IMR-90 (cell line): ENCODE data around the gene PMEPA1. TPM values are rescaled to one million over a fixed set of nuclear protein-coding genes. Genes with fewer than 3 reads are reported as not detected.

Source experiments
- ATAC-seq: fragments of 200-7000 bp; cut with Tn5 transposase; 2 replicates; pipeline ENCODE4 v1.9.1; 2020; ENCODE audit warnings: low read depth, mild to moderate bottlenecking, moderate library complexity
- BruUV-seq: library from RNA; stranded (reverse); fragments of 400-500 nt; replicated peaks from 2 replicates; lab custom pipeline; 2021; lab: Mats Ljungman, UMichigan
- CTCF ChIA-PET: fragments of 300-600 bp; formaldehyde crosslinking; extraction: SDS; loops from one replicate; lab custom pipeline; 2021; ENCODE audit warnings: antibody characterized with exemption; lab: Yijun Ruan, JAX
- POLR2A ChIA-PET: fragments of 300-600 bp; sonication (Branson Sonifier 250); formaldehyde crosslinking; loops from one replicate; lab custom pipeline; 2022; ENCODE audit warnings: antibody characterized with exemption; ENCODE audit not compliant: unreplicated experiment; lab: Charles Lee
- DNase-seq: peaks from one replicate; pipeline ENCODE4 v3.0.0; 2013
- H2AFZ ChIP-seq: replicated peaks from 2 replicates; pipeline ENCODE3; 2013; ENCODE audit warnings: low read length, mild to moderate bottlenecking; ENCODE audit not compliant: poor library complexity
- H2AK5ac ChIP-seq: 2 replicates; pipeline ENCODE4 v1.6.1; 2013; ENCODE audit warnings: low read depth, low read length, inconsistent platforms
- H2AK9ac ChIP-seq: replicated peaks from 2 replicates; pipeline ENCODE3; 2013; ENCODE audit warnings: mild to moderate bottlenecking, low read depth, low read length, moderate library complexity; ENCODE audit not compliant: poor library complexity
- H2BK120ac ChIP-seq: 2 replicates; pipeline ENCODE4 v1.6.1; 2013; ENCODE audit warnings: low read depth, low read length, inconsistent platforms
- H2BK15ac ChIP-seq: 3 replicates; pipeline ENCODE4 v1.6.1; 2013; ENCODE audit warnings: low read depth, low read length, inconsistent platforms
- H2BK20ac ChIP-seq: 2 replicates; pipeline ENCODE4 v1.6.1; 2013; ENCODE audit warnings: low read depth, mild to moderate bottlenecking, inconsistent platforms, low read length, moderate library complexity
- H2BK5ac ChIP-seq: 2 replicates; pipeline ENCODE4 v1.6.1; 2013; ENCODE audit warnings: mild to moderate bottlenecking, low read depth, low read length, inconsistent platforms; ENCODE audit not compliant: poor library complexity, severe bottlenecking
- H3K14ac ChIP-seq: replicated peaks from 2 replicates; pipeline ENCODE4 v1.6.1; 2013; ENCODE audit warnings: low read depth, low read length, inconsistent platforms
- H3K18ac ChIP-seq: 2 replicates; pipeline ENCODE4 v1.6.1; 2013; ENCODE audit warnings: low read depth, low read length, control low read depth
- H3K23ac ChIP-seq: 2 replicates; pipeline ENCODE4 v1.6.1; 2013; ENCODE audit warnings: low read depth, low read length, inconsistent platforms
- H3K27ac ChIP-seq: 2 replicates; pipeline ENCODE4 v1.5.1; 2013; ENCODE audit warnings: mild to moderate bottlenecking, control low read depth, low read length; ENCODE audit not compliant: insufficient read depth
- H3K27me3 ChIP-seq: 2 replicates; pipeline ENCODE4 v1.6.1; 2013; ENCODE audit warnings: low read length; ENCODE audit not compliant: control insufficient read depth, insufficient read depth
- H3K36me3 ChIP-seq: 2 replicates; pipeline ENCODE4 v1.6.1; 2013; ENCODE audit warnings: low read length, mixed read lengths; ENCODE audit not compliant: control insufficient read depth, insufficient read depth
- H3K4ac ChIP-seq: 2 replicates; pipeline ENCODE4 v1.6.1; 2013; ENCODE audit warnings: low read depth, low read length, inconsistent platforms
- H3K4me1 ChIP-seq: 2 replicates; pipeline ENCODE4 v1.6.1; 2013; ENCODE audit warnings: low read length, mixed read lengths; ENCODE audit not compliant: control insufficient read depth, insufficient read depth
- H3K4me2 ChIP-seq: 2 replicates; pipeline ENCODE4 v1.6.1; 2013; ENCODE audit warnings: low read depth, mild to moderate bottlenecking, control low read depth, low read length, moderate library complexity
- H3K4me3 ChIP-seq: 2 replicates; pipeline ENCODE4 v1.5.1; 2013; ENCODE audit warnings: low read depth, mild to moderate bottlenecking, control low read depth, low read length, moderate library complexity; ENCODE audit not compliant: insufficient read depth
- H3K56ac ChIP-seq: 2 replicates; pipeline ENCODE4 v1.6.1; 2013; ENCODE audit warnings: low read length, inconsistent platforms; ENCODE audit not compliant: insufficient read depth; ENCODE audit errors: extremely low read depth
- H3K79me1 ChIP-seq, 2 experiments: 2 replicates each; pipeline ENCODE4 v1.6.1; 2013; ENCODE audit warnings: low read length in 2 of 2, inconsistent platforms in 1 of 2, low read depth in 1 of 2
- H3K9ac ChIP-seq: 2 replicates; pipeline ENCODE4 v1.6.1; 2013; ENCODE audit warnings: low read depth, low read length, control low read depth
- H3K9me1 ChIP-seq: 2 replicates; pipeline ENCODE4 v1.6.1; 2013; ENCODE audit warnings: low read length, inconsistent platforms; ENCODE audit not compliant: insufficient read depth
- H3K9me3 ChIP-seq: 2 replicates; pipeline ENCODE4 v1.6.1; 2013; ENCODE audit warnings: low read length; ENCODE audit not compliant: control insufficient read depth, insufficient read depth
- H4K20me1 ChIP-seq: 2 replicates; pipeline ENCODE4 v1.6.1; 2013; ENCODE audit warnings: low read length, inconsistent platforms; ENCODE audit not compliant: insufficient read depth
- H4K5ac ChIP-seq: 2 replicates; pipeline ENCODE4 v1.6.1; 2013; ENCODE audit warnings: mild to moderate bottlenecking, low read depth, low read length, control low read depth
- H4K8ac ChIP-seq, 2 experiments: 2 replicates each; pipeline ENCODE4 v1.6.1; 2013; ENCODE audit warnings: low read depth in 2 of 2, low read length in 2 of 2, control low read depth in 1 of 2, inconsistent platforms in 1 of 2
- H4K91ac ChIP-seq: 2 replicates; pipeline ENCODE4 v1.6.1; 2013; ENCODE audit warnings: low read depth, low read length, inconsistent platforms; ENCODE audit not compliant: insufficient read depth
- CHD1 ChIP-seq: IDR thresholded peaks from 2 replicates; pipeline ENCODE4 v1.6.1; 2012; ENCODE audit warnings: low read depth, low read length, improper control_type of control experiment
- CTCF ChIP-seq: conservative IDR thresholded peaks from 2 replicates; pipeline ENCODE4 v1.5.1; 2012; ENCODE audit warnings: mild to moderate bottlenecking, low read depth, low read length, improper control_type of control experiment
- FOS ChIP-seq: fragments of 150-350 bp; IDR thresholded peaks from 2 replicates; pipeline ENCODE4 v1.6.1; 2016; ENCODE audit warnings: low read depth, low read length
- MAFK ChIP-seq: IDR thresholded peaks from 2 replicates; pipeline ENCODE4 v1.6.1; 2012; ENCODE audit warnings: low read depth, low read length, improper control_type of control experiment
- MXI1 ChIP-seq: IDR thresholded peaks from 2 replicates; pipeline ENCODE4 v1.6.1; 2012; ENCODE audit warnings: low read depth, mild to moderate bottlenecking, low read length, moderate library complexity, borderline replicate concordance
- NFE2L2 ChIP-seq: fragments of 150-350 bp; IDR thresholded peaks from 2 replicates; pipeline ENCODE4 v1.6.1; 2016; ENCODE audit warnings: low read depth, mild to moderate bottlenecking, low read length
- POLR2A ChIP-seq: IDR thresholded peaks from 2 replicates; pipeline ENCODE4 v1.6.1; 2012; ENCODE audit warnings: mild to moderate bottlenecking, low read depth, low read length
- RAD21 ChIP-seq: IDR thresholded peaks from 2 replicates; pipeline ENCODE4 v1.6.1; 2012; ENCODE audit warnings: low read length, improper control_type of control experiment
- RCOR1 ChIP-seq: IDR thresholded peaks from 2 replicates; pipeline ENCODE4 v1.6.1; 2012; ENCODE audit warnings: mild to moderate bottlenecking, low read length, improper control_type of control experiment; ENCODE audit not compliant: insufficient replicate concordance
- RFX5 ChIP-seq: IDR thresholded peaks from 2 replicates; pipeline ENCODE4 v1.8.0; 2012; ENCODE audit warnings: low read depth, mild to moderate bottlenecking, low read length, moderate library complexity
- SMC3 ChIP-seq: fragments of 150-350 bp; IDR thresholded peaks from 2 replicates; pipeline ENCODE4 v1.6.1; 2016; ENCODE audit warnings: low read depth, mild to moderate bottlenecking, antibody characterized with exemption, low read length, moderate library complexity
- USF2 ChIP-seq: fragments of 150-350 bp; IDR thresholded peaks from 2 replicates; pipeline ENCODE4 v1.6.1; 2017; ENCODE audit warnings: mild to moderate bottlenecking, antibody characterized with exemption, low read length, low read depth
- WGBS, 2 experiments: methylation state at CpG; one replicate each; pipeline versions ENCODE4 v1.1.5 to v1.1.7; 2013; ENCODE audit warnings: missing lambda C conversion rate in 2 of 2; ENCODE audit not compliant: insufficient read length in 1 of 2; ENCODE audit errors: extremely low coverage in 2 of 2; 5-methylcytosine and 5-hydroxymethylcytosine counted together
- dilution Hi-C: fragments of 300-500 bp; cut with HindIII; formaldehyde crosslinking; loops from one replicate; pipeline ENCODE4 v1.14.3; 2018; ENCODE audit warnings: low sequenced_read_pairs; ENCODE audit not compliant: unreplicated experiment
- in situ Hi-C: fragments of 300-500 bp; cut with MboI; formaldehyde crosslinking; loops from 3 replicates; pipeline ENCODE4 v1.14.3; 2019; ENCODE audit warnings: low sequenced_read_pairs, inconsistent platforms, mixed read lengths
- intact Hi-C: fragments of 100-400 bp; cut with micrococcal nuclease; formaldehyde crosslinking; loops from 2 replicates; pipeline ENCODE4 v1.10.0; 2022
- polyA plus RNA-seq, 3 experiments: library from polyadenylated mRNA; depleted of rRNA; stranded (reverse); fragments of >200 nt; gene quantifications; 2 replicates each; pipeline ENCODE4 v1.2.3, GENCODE V29; 2012; ENCODE audit warnings: low replicate concordance in 1 of 3
- total RNA-seq: library from RNA; depleted of rRNA; stranded (reverse); fragments of >200 nt; gene quantifications from 2 replicates; pipeline ENCODE4 v1.2.3, GENCODE V29; 2012

Gene PMEPA1
- total and polyA plus RNA-seq, 2 of the 4 experiments (the other 2 are of a cell fraction): 2.0 to 6.9 TPM

DNA sequence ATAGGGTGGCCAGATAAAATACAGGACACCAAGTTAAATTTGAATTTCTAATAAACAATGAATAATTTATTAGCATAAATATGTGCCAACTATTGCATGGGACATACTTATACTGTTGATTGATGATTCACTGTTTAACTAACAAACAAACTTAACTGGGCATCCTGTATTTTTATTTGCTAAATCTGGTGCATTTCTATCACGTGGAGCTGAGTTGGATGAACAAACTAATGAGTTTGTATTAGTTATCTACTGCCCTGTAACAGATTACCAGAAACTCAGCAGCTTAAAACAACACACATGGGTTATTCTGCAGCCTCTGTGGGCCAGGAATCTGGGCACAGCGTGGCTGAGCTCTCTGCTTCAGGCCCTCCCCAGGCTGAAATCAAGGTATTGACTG is 28.2 kb upstream of the PMEPA1 start:
- TF ChIP-seq MAFK (no peak), FOS (no peak), POLR2A (no peak), MXI1 (no peak), SMC3 (no peak), CHD1 (no peak), NFE2L2 (no peak), CTCF (no peak), USF2 (no peak), RCOR1 (no peak), RFX5 (no peak), RAD21 (no peak)
- H2BK20ac ChIP-seq: no peak overlapping the region
- no peak overlapping the region for H4K8ac ChIP-seq
- intact Hi-C loops: no loop called here
- no peak overlapping the region for H3K4ac ChIP-seq
- no peaks in the 10 kb centered on the region for H3K36me3 ChIP-seq
- dilution Hi-C loops: no loop called here
- H3K4me3 ChIP-seq: no peak overlapping the region
- no peak overlapping the region for H3K23ac ChIP-seq
- no peak overlapping the region for H4K5ac ChIP-seq
- H3K9me3 ChIP-seq: no peaks in the 10 kb centered on the region
- POLR2A ChIA-PET: no interaction called here
- no peak overlapping the region for H3K4me2 ChIP-seq
- BruUV-seq: no TSS peak
- H4K20me1 ChIP-seq: no peaks in the 10 kb centered on the region
- H3K9ac ChIP-seq: no peak overlapping the region
- no peak overlapping the region for H4K91ac ChIP-seq
- no peak overlapping the region for H3K56ac ChIP-seq
- no peaks in the 10 kb centered on the region for H3K4me1 ChIP-seq
- DNase-seq: no peak
- H2BK5ac ChIP-seq: no peak overlapping the region
- H3K14ac ChIP-seq: no peak overlapping the region
- no CpG with 5 or more reads among the region's 2 CpGs for WGBS, 2 experiments
- peaks cover 20% of the 10 kb centered on the region for H3K27me3 ChIP-seq
- no peak overlapping the region for H2AK9ac ChIP-seq
- no peak for ATAC-seq
- H3K9me1 ChIP-seq: no peaks in the 10 kb centered on the region
- no peaks in the 10 kb centered on the region for H3K79me1 ChIP-seq
- H2BK120ac ChIP-seq: no peak overlapping the region
- H2AK5ac ChIP-seq: no peak overlapping the region
- no peak overlapping the region for H3K18ac ChIP-seq
- in situ Hi-C loops: no loop called here
- H2AFZ ChIP-seq: no peak overlapping the region
- no peak overlapping the region for H2BK15ac ChIP-seq
- no peak overlapping the region for H3K27ac ChIP-seq
- CTCF ChIA-PET: no interaction called here
